Astrocyte of the cerebellum (primary cell): Measurements from ENCODE around the gene OSBPL1A.
A peak's percentile ranks its signal among the peaks of the same experiment; 100 is the strongest.

ENCODE experiments used
- DNase-seq: peaks from one replicate; pipeline ENCODE4 v3.0.0-alpha.2; 2011; ENCODE audit warnings: low read depth
- H3K4me3 ChIP-seq: 2 replicates; pipeline ENCODE4 v1.5.1; 2011; ENCODE audit warnings: mild to moderate bottlenecking, low read depth, low read length, moderate library complexity
- CTCF ChIP-seq: IDR thresholded peaks from 2 replicates; pipeline ENCODE4 v1.5.1; 2012; ENCODE audit warnings: low read length, low read depth, moderate library complexity, mild to moderate bottlenecking; ENCODE audit errors: missing control alignments
- in situ Hi-C: cut with HindIII; loops from 2 replicates; pipeline ENCODE4 v1.10.0; 2017; ENCODE audit warnings: low sequenced_read_pairs

The OSBPL1A gene

GRCh38 chr18:24420551-24420950 lies 22.9 kb upstream of the OSBPL1A start:
- no peak overlapping the region for H3K4me3 ChIP-seq
- no peak for DNase-seq
- TF ChIP-seq CTCF = no peak
- in situ Hi-C loops = loop anchor here (5.0 kb wide), 1 partner anchor 38 kb away; no protein-coding TSS in a partner anchor

GRCh38 chr18:24417480-24417879 lies 19.9 kb upstream of the OSBPL1A start:
- in situ Hi-C loops = no loop called here
- DNase-seq = no peak
- H3K4me3 ChIP-seq = no peak overlapping the region
- TF ChIP-seq CTCF = no peak

GRCh38 chr18:24414349-24415003 lies 16.9 kb upstream of the OSBPL1A start:
- H3K4me3 ChIP-seq = no peak overlapping the region
- no peak for DNase-seq
- in situ Hi-C loops = no loop called here
- TF ChIP-seq CTCF = no peak

GRCh38 chr18:24413148-24413547 lies 15.5 kb upstream of the OSBPL1A start:
- TF ChIP-seq CTCF = peak; percentile 51
- no peak overlapping the region for H3K4me3 ChIP-seq
- in situ Hi-C loops = no loop called here
- no peak for DNase-seq

GRCh38 chr18:24408496-24408895 lies 10.9 kb upstream of the OSBPL1A start:
- DNase-seq = no peak
- in situ Hi-C loops = no loop called here
- TF ChIP-seq CTCF = no peak
- no peak overlapping the region for H3K4me3 ChIP-seq

GRCh38 chr18:24404591-24404990 lies 7.0 kb upstream of the OSBPL1A start:
- no peak for TF ChIP-seq CTCF
- DNase-seq = no peak
- in situ Hi-C loops = no loop called here
- H3K4me3 ChIP-seq = no peak overlapping the region
